Stimulated activated CD4-positive, alpha-beta T cell treated with anti-CD3 and anti-CD28 coated beads, Interleukin-2, amount 100 ng/mL, for 48 hours (primary cell): ENCODE measurements around the gene BNC1.

ENCODE experiments used
- DNase-seq, 2 donors: peaks; one replicate each; pipeline ENCODE4 v3.0.0-alpha.2; 2020

The BNC1 gene

GRCh38 chr15:83284559-83285283 is at the start of gene BNC1:
Gene BNC1, minus strand, starts transcription at chr15:83284664. Its CDS starts 36 bp downstream, at chr15:83284628.
- DNase-seq: no peak

GRCh38 chr15:83327041-83327440 is 42.6 kb upstream of the BNC1 start:
- DNase-seq: no peak

- DNase-seq: no peak
Measured at GRCh38 chr15:83324799-83325198, 40.3 kb upstream of the BNC1 start.

GRCh38 chr15:83323296-83323711 is 38.8 kb upstream of the BNC1 start:
- DNase-seq: no peak

- DNase-seq: no peak
Measured at GRCh38 chr15:83322691-83323090, 38.2 kb upstream of the BNC1 start.

- no peak for DNase-seq
Measured at GRCh38 chr15:83322061-83322460, 37.6 kb upstream of the BNC1 start.

- no peak for DNase-seq
Measured at GRCh38 chr15:83320844-83321243, 36.4 kb upstream of the BNC1 start.

GRCh38 chr15:83320404-83320803 is 35.9 kb upstream of the BNC1 start:
- no peak for DNase-seq

GRCh38 chr15:83319771-83320170 is 35.3 kb upstream of the BNC1 start:
- DNase-seq: no peak

GRCh38 chr15:83318861-83319415 is 34.5 kb upstream of the BNC1 start:
- DNase-seq: no peak

- no peak for DNase-seq
Measured at GRCh38 chr15:83318036-83318435, 33.6 kb upstream of the BNC1 start.

GRCh38 chr15:83312071-83312470 is 27.6 kb upstream of the BNC1 start:
- DNase-seq: no peak

GRCh38 chr15:83310521-83311456 is 26.3 kb upstream of the BNC1 start:
- no peak for DNase-seq

- DNase-seq: no peak
Measured at GRCh38 chr15:83308671-83309070, 24.2 kb upstream of the BNC1 start.

- DNase-seq: no peak
Measured at GRCh38 chr15:83306561-83306960, 22.1 kb upstream of the BNC1 start.

GRCh38 chr15:83305704-83306291 is 21.3 kb upstream of the BNC1 start:
- no peak for DNase-seq

GRCh38 chr15:83304861-83305703 is 20.6 kb upstream of the BNC1 start:
- DNase-seq: no peak

- no peak for DNase-seq
Measured at GRCh38 chr15:83303535-83303934, 19.1 kb upstream of the BNC1 start.

GRCh38 chr15:83300826-83301225 is 16.4 kb upstream of the BNC1 start:
- no peak for DNase-seq

GRCh38 chr15:83299462-83299861 is 15.0 kb upstream of the BNC1 start:
- no peak for DNase-seq

GRCh38 chr15:83295417-83295816 is 11.0 kb upstream of the BNC1 start:
- DNase-seq: no peak

- DNase-seq: no peak
Measured at GRCh38 chr15:83293201-83293600, 8.7 kb upstream of the BNC1 start.
